CD14-positive monocyte (primary cell): ENCODE results near the gene LRP1B. TPM values are rescaled to one million over a fixed set of nuclear protein-coding genes. Genes with fewer than 3 reads are reported as not detected.

Experiments used
- DNase-seq, 3 donors: peaks; one replicate each; pipeline ENCODE4 v3.0.0-alpha.2; 2011 to 2022
- H2AFZ ChIP-seq: 2 replicates; pipeline ENCODE4 v1.6.0; 2012; ENCODE audit warnings: mild to moderate bottlenecking, low read depth, low read length, inconsistent platforms; ENCODE audit not compliant: insufficient read depth, poor library complexity, severe bottlenecking
- H3K27ac ChIP-seq, 2 donors: 1 replicate in 1 of 2; 2 replicates in 1 of 2; pipeline ENCODE4 v1.5.1; 2012 to 2013; ENCODE audit warnings: low read length in 2 of 2, control low read depth in 1 of 2, inconsistent platforms in 1 of 2, low read depth in 1 of 2, mild to moderate bottlenecking in 1 of 2
- H3K27me3 ChIP-seq, 2 donors: one replicate each; pipeline versions ENCODE4 v1.6.0 to v1.6.1; 2011 to 2013; ENCODE audit warnings: low read length in 2 of 2; ENCODE audit not compliant: control insufficient read depth in 2 of 2, insufficient read depth in 2 of 2
- H3K36me3 ChIP-seq, 2 donors: replicated peaks in 1 of 2; 1 replicate in 1 of 2; 2 replicates in 1 of 2; pipeline versions ENCODE4 v1.5.1 to v1.6.1; 2012 to 2013; ENCODE audit warnings: low read length in 2 of 2, control low read depth in 1 of 2, inconsistent platforms in 1 of 2, mild to moderate bottlenecking in 1 of 2; ENCODE audit not compliant: insufficient read depth in 2 of 2, control insufficient read depth in 1 of 2
- H3K4me1 ChIP-seq, 2 donors: 1 replicate in 1 of 2; 2 replicates in 1 of 2; pipeline versions ENCODE4 v1.5.1 to v1.6.1; 2012 to 2013; ENCODE audit warnings: low read length in 2 of 2, control low read depth in 1 of 2, inconsistent platforms in 1 of 2, mild to moderate bottlenecking in 1 of 2, moderate library complexity in 1 of 2; ENCODE audit not compliant: insufficient read depth in 2 of 2, control insufficient read depth in 1 of 2
- H3K4me2 ChIP-seq: replicated peaks from 2 replicates; pipeline ENCODE3; 2012; ENCODE audit warnings: low read length, moderate library complexity, mild to moderate bottlenecking; ENCODE audit not compliant: poor library complexity, severe bottlenecking; ENCODE audit errors: extremely low read depth
- H3K4me3 ChIP-seq, 3 experiments: fragments of 200-600 bp in 1 of 3; sonication (generic) in 1 of 3; replicated peaks in 1 of 3; 1 replicate in 2 of 3; 2 replicates in 1 of 3; pipeline ENCODE4 v1.5.1; 2011 to 2013; ENCODE audit warnings: low read length in 3 of 3, mild to moderate bottlenecking in 3 of 3, control low read depth in 2 of 3, low read depth in 2 of 3, inconsistent platforms in 1 of 3, moderate library complexity in 1 of 3
- H3K79me2 ChIP-seq: 2 replicates; pipeline ENCODE4 v1.6.0; 2012; ENCODE audit warnings: mild to moderate bottlenecking, control low read depth, inconsistent platforms, low read length, moderate library complexity; ENCODE audit not compliant: insufficient read depth
- H3K9ac ChIP-seq: 2 replicates; pipeline ENCODE4 v1.6.0; 2017; ENCODE audit warnings: low read length, mild to moderate bottlenecking; ENCODE audit not compliant: insufficient read depth, poor library complexity, severe bottlenecking
- H3K9me3 ChIP-seq, 2 donors: replicated peaks in 1 of 2; 1 replicate in 1 of 2; 2 replicates in 1 of 2; pipeline versions ENCODE4 v1.5.1 to v1.6.1; 2012 to 2013; ENCODE audit warnings: low read length in 2 of 2, control low read depth in 1 of 2; ENCODE audit not compliant: control insufficient read depth in 1 of 2, insufficient read depth in 1 of 2
- H4K20me1 ChIP-seq: 2 replicates; pipeline ENCODE4 v1.6.0; 2012; ENCODE audit warnings: mild to moderate bottlenecking, low read length, control low read depth, moderate library complexity; ENCODE audit not compliant: insufficient read depth
- H3K27ac Mint-ChIP-seq, 7 donors: one replicate each; pipeline ENCODE4 v1.8.0; 2020; ENCODE audit warnings: mild to moderate bottlenecking in 7 of 7, mixed read lengths in 7 of 7, moderate library complexity in 6 of 7, inconsistent platforms in 2 of 7
- H3K27me3 Mint-ChIP-seq, 3 donors: one replicate each; pipeline ENCODE4 v1.8.0; 2021 to 2022; ENCODE audit warnings: low read depth in 3 of 3, mild to moderate bottlenecking in 3 of 3, mixed read lengths in 3 of 3, moderate library complexity in 3 of 3, inconsistent platforms in 1 of 3
- H3K36me3 Mint-ChIP-seq, 2 donors: one replicate each; pipeline ENCODE4 v1.8.0; 2020; ENCODE audit warnings: mixed read lengths in 2 of 2, inconsistent platforms in 1 of 2, mild to moderate bottlenecking in 1 of 2
- H3K4me1 Mint-ChIP-seq: one replicate; pipeline ENCODE4 v1.8.0; 2020; ENCODE audit warnings: mild to moderate bottlenecking, mixed read lengths
- H3K4me3 Mint-ChIP-seq, 2 donors: one replicate each; pipeline ENCODE4 v1.8.0; 2020; ENCODE audit warnings: mild to moderate bottlenecking in 2 of 2, mixed read lengths in 2 of 2, moderate library complexity in 1 of 2
- H3K9me3 Mint-ChIP-seq, 7 donors: one replicate each; pipeline ENCODE4 v1.8.0; 2020 to 2022; ENCODE audit warnings: mixed read lengths in 7 of 7, mild to moderate bottlenecking in 6 of 7, moderate library complexity in 6 of 7, inconsistent platforms in 2 of 7
- CTCF ChIP-seq: fragments of 200-600 bp; IDR thresholded peaks from one replicate; pipeline ENCODE4 v1.8.0; 2022; ENCODE audit warnings: antibody characterized with exemption, mild to moderate bottlenecking
- WGBS: methylation state at CpG from one replicate; pipeline ENCODE4 v1.1.5; 2013; ENCODE audit warnings: missing lambda C conversion rate; ENCODE audit not compliant: insufficient coverage; 5-methylcytosine and 5-hydroxymethylcytosine counted together
- intact Hi-C, 2 donors: fragments of 100-400 bp; cut with micrococcal nuclease; formaldehyde crosslinking; loops; one replicate each; pipeline versions ENCODE4 v1.15.0 to v1.15.1; 2023
- polyA plus RNA-seq, 3 donors: library from polyadenylated mRNA; depleted of rRNA in 1 of 3; unstranded in 2 of 3; stranded (reverse) in 1 of 3; fragments of 300-500 nt in 2 of 3; fragments of >200 nt in 1 of 3; fragmentation: Illumina TruSeq in 2 of 3; gene quantifications; 1 replicate in 2 of 3; 2 replicates in 1 of 3; pipeline ENCODE4 v1.2.3, GENCODE V29; 2012 to 2021

Gene LRP1B
- polyA plus RNA-seq, 3 donors = not detected

DNA sequence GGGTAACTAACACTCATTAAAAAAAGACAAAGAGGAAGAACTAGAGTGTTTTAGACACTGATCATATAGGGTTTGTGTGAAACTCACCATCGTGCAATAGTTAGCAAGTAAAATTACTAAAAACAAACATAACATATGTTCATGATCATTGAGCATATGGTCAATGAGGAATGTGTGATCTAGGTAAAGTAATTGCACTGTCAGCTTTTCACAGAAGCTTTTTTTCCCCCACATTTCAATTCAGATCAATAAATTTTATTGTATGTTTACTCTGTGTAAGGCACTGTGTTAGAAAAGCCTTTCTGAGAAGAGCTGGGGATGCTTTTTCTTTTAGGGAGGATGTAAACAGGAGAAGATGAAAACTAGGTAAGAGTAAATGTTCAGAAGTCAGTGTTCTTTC, 348.2 kb downstream of the LRP1B start:
- no peaks in the 10 kb centered on the region for H3K36me3 Mint-ChIP-seq
- peaks cover 0 to 1% (median 0%) of the 10 kb centered on the region in 7 donors for H3K9me3 Mint-ChIP-seq
- Histone ChIP-seq H3K9ac (no peak overlapping the region), H3K36me3 (no peaks in the 10 kb centered on the region), H3K4me2 (no peak overlapping the region), H2AFZ (no peak overlapping the region), H4K20me1 (no peaks in the 10 kb centered on the region), H3K9me3 (no peaks in the 10 kb centered on the region), H3K27ac (no peak overlapping the region), H3K27me3 (no peaks in the 10 kb centered on the region), H3K4me3 (no peak overlapping the region), H3K4me1 (no peaks in the 10 kb centered on the region), H3K79me2 (no peaks in the 10 kb centered on the region)
- no peak for DNase-seq
- no peak for TF ChIP-seq CTCF
- no peaks in the 10 kb centered on the region for H3K27me3 Mint-ChIP-seq
- intact Hi-C loops = no loop called here
- no peak overlapping the region for H3K27ac Mint-ChIP-seq
- no peak overlapping the region for H3K4me3 Mint-ChIP-seq
- no peaks in the 10 kb centered on the region for H3K4me1 Mint-ChIP-seq
- WGBS = no CpG with 5 or more reads among the region's 1 CpG

GRCh38 chr2:141778315-141778835, 352.4 kb downstream of the LRP1B start:
- Histone ChIP-seq H3K27me3 (no peaks in the 10 kb centered on the region), H3K79me2 (no peaks in the 10 kb centered on the region), H4K20me1 (no peaks in the 10 kb centered on the region), H3K4me1 (no peaks in the 10 kb centered on the region), H2AFZ (no peak overlapping the region), H3K27ac (no peak overlapping the region), H3K9me3 (no peaks in the 10 kb centered on the region), H3K4me2 (no peak overlapping the region), H3K4me3 (no peak overlapping the region), H3K9ac (no peak overlapping the region), H3K36me3 (no peaks in the 10 kb centered on the region)
- Mint-ChIP-seq H3K27me3 (no peaks in the 10 kb centered on the region), H3K9me3 (peaks cover 0 to 4% (median 1%) of the 10 kb centered on the region in 7 donors), H3K4me3 (no peak overlapping the region), H3K27ac (no peak overlapping the region), H3K4me1 (no peaks in the 10 kb centered on the region), H3K36me3 (no peaks in the 10 kb centered on the region)
- WGBS = no CpG with 5 or more reads among the region's 2 CpGs
- TF ChIP-seq CTCF = no peak
- intact Hi-C loops = no loop called here
- DNase-seq = no peak
